SK-N-SH treated with all-trans-retinoic acid at 6 μM for 48 hours (cell line): ENCODE results near the gene IMPA2.

ENCODE experiments used
- ISL1 ChIP-seq: fragments of 250-450 bp; sonication (Bioruptor Pico); IDR thresholded peaks from 2 replicates; pipeline ENCODE4 v2.1.2; 2022; ENCODE audit warnings: mild to moderate bottlenecking, moderate library complexity
- ZFP3 ChIP-seq: fragments of 250-450 bp; sonication (Bioruptor Pico); IDR thresholded peaks from 2 replicates; pipeline ENCODE4 v1.5.0; 2020; ENCODE audit warnings: mild to moderate bottlenecking, moderate library complexity
- ZFP30 ChIP-seq: fragments of 450-650 bp; formaldehyde crosslinking; IDR thresholded peaks from 2 replicates; pipeline ENCODE4 v1.5.0; 2022; ENCODE audit warnings: mild to moderate bottlenecking, moderate library complexity
- ZNF70 ChIP-seq: fragments of 450-650 bp; formaldehyde crosslinking; IDR thresholded peaks from 2 replicates; pipeline ENCODE4 v1.5.0; 2020; ENCODE audit warnings: mild to moderate bottlenecking, moderate library complexity
- TF ChIP-seq, protein P1 (sequence below): fragments of 250-450 bp; sonication (Bioruptor Pico); IDR thresholded peaks from 2 replicates; pipeline ENCODE4 v1.5.1; 2021; ENCODE audit warnings: mild to moderate bottlenecking, moderate library complexity
- TF ChIP-seq, protein P2 (sequence below): fragments of 250-450 bp; sonication (Bioruptor Pico); IDR thresholded peaks from 2 replicates; pipeline ENCODE4 v1.5.1; 2020; ENCODE audit warnings: low read depth, mild to moderate bottlenecking, moderate library complexity

DNA sequence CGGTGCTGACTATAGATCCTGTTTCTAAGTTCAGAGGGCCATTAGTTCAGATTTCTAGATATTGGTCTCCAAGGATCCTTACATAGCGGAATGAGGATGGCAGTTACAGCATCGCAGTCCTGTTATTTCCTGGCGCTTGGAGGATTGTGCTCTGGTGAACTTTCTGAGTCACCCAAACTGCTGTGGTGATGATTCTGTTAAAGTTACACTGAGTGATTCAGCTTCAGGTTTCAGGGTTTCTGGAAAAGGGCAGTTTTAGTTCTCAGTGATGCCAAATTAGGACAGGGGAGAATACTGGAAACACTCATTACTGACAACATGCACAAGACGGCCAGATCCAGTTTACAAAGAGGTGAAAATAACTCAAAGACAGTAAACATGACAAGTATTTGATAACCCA, 60.3 kb downstream of the IMPA2 start:
- TF ChIP-seq, protein P1, sequence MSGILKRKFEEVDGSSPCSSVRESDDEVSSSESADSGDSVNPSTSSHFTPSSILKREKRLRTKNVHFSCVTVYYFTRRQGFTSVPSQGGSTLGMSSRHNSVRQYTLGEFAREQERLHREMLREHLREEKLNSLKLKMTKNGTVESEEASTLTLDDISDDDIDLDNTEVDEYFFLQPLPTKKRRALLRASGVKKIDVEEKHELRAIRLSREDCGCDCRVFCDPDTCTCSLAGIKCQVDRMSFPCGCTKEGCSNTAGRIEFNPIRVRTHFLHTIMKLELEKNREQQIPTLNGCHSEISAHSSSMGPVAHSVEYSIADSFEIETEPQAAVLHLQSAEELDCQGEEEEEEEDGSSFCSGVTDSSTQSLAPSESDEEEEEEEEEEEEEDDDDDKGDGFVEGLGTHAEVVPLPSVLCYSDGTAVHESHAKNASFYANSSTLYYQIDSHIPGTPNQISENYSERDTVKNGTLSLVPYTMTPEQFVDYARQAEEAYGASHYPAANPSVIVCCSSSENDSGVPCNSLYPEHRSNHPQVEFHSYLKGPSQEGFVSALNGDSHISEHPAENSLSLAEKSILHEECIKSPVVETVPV (CRISPR knock-in tag): no peak
- TF ChIP-seq, protein P2, sequence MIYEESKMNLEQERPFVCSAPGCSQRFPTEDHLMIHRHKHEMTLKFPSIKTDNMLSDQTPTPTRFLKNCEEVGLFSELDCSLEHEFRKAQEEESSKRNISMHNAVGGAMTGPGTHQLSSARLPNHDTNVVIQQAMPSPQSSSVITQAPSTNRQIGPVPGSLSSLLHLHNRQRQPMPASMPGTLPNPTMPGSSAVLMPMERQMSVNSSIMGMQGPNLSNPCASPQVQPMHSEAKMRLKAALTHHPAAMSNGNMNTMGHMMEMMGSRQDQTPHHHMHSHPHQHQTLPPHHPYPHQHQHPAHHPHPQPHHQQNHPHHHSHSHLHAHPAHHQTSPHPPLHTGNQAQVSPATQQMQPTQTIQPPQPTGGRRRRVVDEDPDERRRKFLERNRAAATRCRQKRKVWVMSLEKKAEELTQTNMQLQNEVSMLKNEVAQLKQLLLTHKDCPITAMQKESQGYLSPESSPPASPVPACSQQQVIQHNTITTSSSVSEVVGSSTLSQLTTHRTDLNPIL: no peak
- TF ChIP-seq ZFP3 (no peak), ISL1 (no peak), ZFP30 (no peak), ZNF70 (CRISPR knock-in tag) (no peak)
